BJ (cell line): Measurements from ENCODE around the gene AIP. TPM values are rescaled to one million over a fixed set of nuclear protein-coding genes. Genes with fewer than 3 reads are reported as not detected.

Experiments used
- CTCF ChIA-PET: fragments of 350-600 bp; formaldehyde crosslinking; extraction: SDS; loops from one replicate; lab custom pipeline; 2021; ENCODE audit warnings: antibody characterized with exemption, inconsistent platforms; lab: Yijun Ruan, JAX
- POLR2A ChIA-PET: fragments of 300-600 bp; sonication (Branson Sonifier 250); formaldehyde crosslinking; extraction: SDS; loops from one replicate; lab custom pipeline; 2021; ENCODE audit warnings: antibody characterized with exemption; lab: Charles Lee
- DNase-seq: peaks from one replicate; pipeline ENCODE4 v3.0.0-alpha.2; 2011; ENCODE audit warnings: low read depth
- H3K27me3 ChIP-seq: 2 replicates; pipeline ENCODE4 v1.6.0; 2011; ENCODE audit warnings: low read length; ENCODE audit not compliant: control insufficient read depth, insufficient read depth
- H3K36me3 ChIP-seq: 2 replicates; pipeline ENCODE4 v1.5.1; 2011; ENCODE audit warnings: low read length; ENCODE audit not compliant: control insufficient read depth, insufficient read depth
- H3K4me3 ChIP-seq: 2 replicates; pipeline ENCODE4 v1.5.1; 2011; ENCODE audit warnings: low read depth, mild to moderate bottlenecking, control low read depth, low read length
- CTCF ChIP-seq: IDR thresholded peaks from 2 replicates; pipeline ENCODE4 v1.5.1; 2011; ENCODE audit warnings: low read depth, mild to moderate bottlenecking, control low read depth, inconsistent platforms, low read length, moderate library complexity; ENCODE audit not compliant: insufficient read depth
- polyA plus RNA-seq: library from polyadenylated mRNA; depleted of rRNA; stranded (reverse); fragments of >200 nt; gene quantifications from 2 replicates; pipeline ENCODE4 v1.2.3, GENCODE V29; 2011

The AIP gene
- polyA plus RNA-seq, 1 experiment = 133 TPM

GRCh38 chr11:67504005-67504949, 21.5 kb downstream of the AIP start:
- Histone ChIP-seq H3K27me3 (no peaks in the 10 kb centered on the region), H3K36me3 (peaks cover 6% of the 10 kb centered on the region), H3K4me3 (peak overlapping the region; percentile 73)
- DNase-seq = no peak
- ChIA-PET POLR2A (no interaction called here), CTCF (interaction anchor here (0.7 to 1.6 kb wide), 5 partner anchors 13 to 159 kb away, joined by 3 to 4 read pairs (median 3); no protein-coding TSS in a partner anchor)
- TF ChIP-seq CTCF = no peak

GRCh38 chr11:67504950-67505581, 22.2 kb downstream of the AIP start, which contains the start of gene PITPNM1:
PITPNM1 (minus strand) TSS chr11:67505363; CDS start chr11:67504180, 1,183 bp downstream.
- POLR2A ChIA-PET = no interaction called here
- peak within 1 kb of the TSS; percentile 73 for H3K4me3 ChIP-seq
- no peaks in the 10 kb centered on the region for H3K27me3 ChIP-seq
- no peak for TF ChIP-seq CTCF
- peaks cover 5% of the 10 kb centered on the region for H3K36me3 ChIP-seq
- CTCF ChIA-PET = interaction anchor here (0.6 to 1.6 kb wide), 10 partner anchors 14 to 160 kb away, joined by 3 to 7 read pairs (median 3); partner anchors contain the start of gene RAD9A
- no peak for DNase-seq

- no peaks in the 10 kb centered on the region; the same call in 1 of the 2 replicates for H3K27me3 ChIP-seq
- peak; percentile 99 for TF ChIP-seq CTCF
- POLR2A ChIA-PET = no interaction called here
- H3K36me3 ChIP-seq = peaks cover 3% of the 10 kb centered on the region
- H3K4me3 ChIP-seq = 0 out of 2 replicates have a peak overlapping the region, but pooled peaks have one; percentile 2
- CTCF ChIA-PET = interaction anchor here (0.6 to 1.6 kb wide), 9 partner anchors 37 to 160 kb away, joined by 3 to 7 read pairs (median 3); partner anchors contain the start of genes CLCF1, PPP1CA and RAD9A
- DNase-seq = peak; percentile 36
Observed at GRCh38 chr11:67505605-67506396, 23.0 kb downstream of the AIP start.

- Histone ChIP-seq H3K36me3 (peaks cover 3% of the 10 kb centered on the region), H3K27me3 (no peaks in the 10 kb centered on the region; the same call in 1 of the 2 replicates), H3K4me3 (no peak overlapping the region)
- TF ChIP-seq CTCF = no peak
- DNase-seq = no peak
- ChIA-PET CTCF (interaction anchor here (0.6 to 1.6 kb wide), 3 partner anchors 105 to 133 kb away, joined by 3 to 4 read pairs (median 3); partner anchors contain the start of genes CLCF1, PPP1CA and RAD9A), POLR2A (no interaction called here)
Observed at GRCh38 chr11:67506426-67507051, 23.7 kb downstream of the AIP start.
